Fibroblast of skin of abdomen (primary cell): ENCODE results near the gene PIANP.

Source experiments
- DNase-seq: peaks from one replicate; pipeline ENCODE4 v3.0.0-alpha.2; 2013

PIANP gene

GRCh38 chr12:6703631-6704030 is 3.0 kb upstream of the PIANP start:
- no peak for DNase-seq

- DNase-seq, result no peak
Observed at GRCh38 chr12:6701078-6701768, 608 bp upstream of the PIANP start.

GRCh38 chr12:6699989-6700645 is 498 bp downstream of the PIANP start:
- no peak for DNase-seq

GRCh38 chr12:6699259-6699988 is 1.2 kb downstream of the PIANP start:
- DNase-seq, result no peak

- no peak for DNase-seq
Observed at GRCh38 chr12:6698352-6699046, 2.1 kb downstream of the PIANP start.

GRCh38 chr12:6697584-6698351 is 2.8 kb downstream of the PIANP start:
- peak; percentile 69 for DNase-seq

- DNase-seq, result no peak
Observed at GRCh38 chr12:6696690-6697583, 3.7 kb downstream of the PIANP start.

GRCh38 chr12:6695313-6696045 is 5.1 kb downstream of the PIANP start:
- DNase-seq, result no peak

GRCh38 chr12:6694701-6695100 is 5.9 kb downstream of the PIANP start:
- no peak for DNase-seq

- DNase-seq, result no peak
Observed at GRCh38 chr12:6693832-6694355, 6.7 kb downstream of the PIANP start.

- no peak for DNase-seq
Observed at GRCh38 chr12:6692888-6693287, 7.7 kb downstream of the PIANP start.

- DNase-seq, result peak; percentile 76
Observed at GRCh38 chr12:6691473-6691872, 9.1 kb downstream of the PIANP start.

- DNase-seq, result peak; percentile 100
Observed at GRCh38 chr12:6688999-6689882, 11.4 kb downstream of the PIANP start, which contains the start of gene ZNF384. TSS of gene ZNF384 (minus strand) at chr12:6689375. CDS start at chr12:6679520, 9,855 bp downstream.

GRCh38 chr12:6688543-6688998 is 12.0 kb downstream of the PIANP start:
- peak; percentile 25 for DNase-seq

- DNase-seq, result no peak
Observed at GRCh38 chr12:6685814-6686213, 14.8 kb downstream of the PIANP start.

- DNase-seq, result no peak
Observed at GRCh38 chr12:6684609-6685008, 16.0 kb downstream of the PIANP start.

GRCh38 chr12:6676962-6677361 is 23.7 kb downstream of the PIANP start:
- no peak for DNase-seq

- no peak for DNase-seq
Observed at GRCh38 chr12:6672143-6672542, 28.5 kb downstream of the PIANP start.
